Cardiac fibroblast (primary cell): ENCODE measurements around the gene OR4F15.

Source experiments
- DNase-seq, 2 donors: peaks; one replicate each; pipeline versions ENCODE4 v3.0.0 to v3.0.0-alpha.2; 2010; ENCODE audit warnings: low read depth in 2 of 2
- H3K4me3 ChIP-seq, 2 donors: replicated peaks in 1 of 2; 1 replicate in 1 of 2; 2 replicates in 1 of 2; pipeline ENCODE4 v1.5.1; 2011; ENCODE audit warnings: low read depth in 2 of 2, low read length in 2 of 2, mild to moderate bottlenecking in 2 of 2, moderate library complexity in 1 of 2
- TF ChIP-seq, protein P1 (sequence below): IDR thresholded peaks from one replicate; pipeline ENCODE4 v1.5.1; 2011; ENCODE audit warnings: low read depth, mild to moderate bottlenecking, low read length, inconsistent platforms

The OR4F15 gene

GRCh38 chr15:101841656-101842055 is 29.7 kb downstream of the OR4F15 start:
- TF ChIP-seq, protein P1, sequence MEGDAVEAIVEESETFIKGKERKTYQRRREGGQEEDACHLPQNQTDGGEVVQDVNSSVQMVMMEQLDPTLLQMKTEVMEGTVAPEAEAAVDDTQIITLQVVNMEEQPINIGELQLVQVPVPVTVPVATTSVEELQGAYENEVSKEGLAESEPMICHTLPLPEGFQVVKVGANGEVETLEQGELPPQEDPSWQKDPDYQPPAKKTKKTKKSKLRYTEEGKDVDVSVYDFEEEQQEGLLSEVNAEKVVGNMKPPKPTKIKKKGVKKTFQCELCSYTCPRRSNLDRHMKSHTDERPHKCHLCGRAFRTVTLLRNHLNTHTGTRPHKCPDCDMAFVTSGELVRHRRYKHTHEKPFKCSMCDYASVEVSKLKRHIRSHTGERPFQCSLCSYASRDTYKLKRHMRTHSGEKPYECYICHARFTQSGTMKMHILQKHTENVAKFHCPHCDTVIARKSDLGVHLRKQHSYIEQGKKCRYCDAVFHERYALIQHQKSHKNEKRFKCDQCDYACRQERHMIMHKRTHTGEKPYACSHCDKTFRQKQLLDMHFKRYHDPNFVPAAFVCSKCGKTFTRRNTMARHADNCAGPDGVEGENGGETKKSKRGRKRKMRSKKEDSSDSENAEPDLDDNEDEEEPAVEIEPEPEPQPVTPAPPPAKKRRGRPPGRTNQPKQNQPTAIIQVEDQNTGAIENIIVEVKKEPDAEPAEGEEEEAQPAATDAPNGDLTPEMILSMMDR: no peak
- DNase-seq: no peak
- H3K4me3 ChIP-seq: no peak overlapping the region

DNA sequence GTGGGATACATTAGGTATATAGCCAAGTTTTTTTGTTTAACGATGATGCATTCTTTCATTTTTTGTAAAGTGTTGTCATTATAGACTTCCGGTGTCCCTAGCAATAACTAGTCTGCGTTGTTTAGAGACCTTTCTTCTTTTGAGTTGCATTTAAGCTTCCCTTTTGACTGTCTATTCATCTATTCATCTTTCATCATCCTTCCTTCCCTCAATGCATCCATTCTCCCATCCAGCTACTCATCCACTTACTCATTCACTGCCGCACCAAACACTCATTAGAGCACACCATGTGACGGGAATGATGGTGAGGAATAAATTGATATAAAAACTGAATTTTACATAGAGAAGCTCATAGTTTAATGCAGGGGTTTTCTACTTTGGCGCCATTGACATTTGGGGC is 32.9 kb downstream of the OR4F15 start:
- H3K4me3 ChIP-seq: no peak overlapping the region
- DNase-seq: no peak
- TF ChIP-seq, protein P1: no peak

GRCh38 chr15:101852356-101852755 is 40.4 kb downstream of the OR4F15 start:
- no peak overlapping the region for H3K4me3 ChIP-seq

More at GRCh38 chr15:101852356-101852755, 40.4 kb downstream of the OR4F15 start:
- DNase-seq: no peak
- TF ChIP-seq, protein P1: no peak
